ENCODE results near the gene NCKAP5.

DNA sequence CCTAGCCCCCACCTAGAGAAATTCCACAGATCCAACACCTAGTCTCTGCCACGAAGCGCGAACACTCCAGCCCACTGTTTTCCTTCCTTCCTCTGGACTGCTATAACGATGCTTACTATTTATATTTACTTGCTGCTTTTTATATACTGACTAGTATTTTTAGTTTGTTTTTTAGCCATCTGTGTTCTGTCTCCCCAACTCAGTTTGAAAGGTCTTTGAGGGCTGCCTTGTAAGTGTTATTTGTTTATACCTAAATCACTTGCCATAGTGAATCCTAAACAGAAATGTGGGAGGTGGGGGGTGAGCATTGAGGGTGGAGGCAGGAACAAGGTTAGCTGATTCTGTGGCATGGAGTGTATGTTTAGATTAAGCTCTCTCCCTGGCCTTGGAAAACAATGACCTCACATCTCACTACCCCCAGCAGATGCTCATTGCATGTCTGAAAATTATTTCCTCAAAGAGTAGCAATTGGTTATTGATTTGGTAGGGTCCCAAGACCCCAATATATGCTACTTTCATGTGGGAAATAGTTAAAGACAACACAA, 1.1 kb upstream of the NCKAP5 start:
- TF ChIP-seq ARNT (IDR thresholded peaks at IDR 0.05) (no peak), ZNF384 (IDR thresholded peaks at IDR 0.05) (no peak)
- TF ChIP-seq, protein P1, sequence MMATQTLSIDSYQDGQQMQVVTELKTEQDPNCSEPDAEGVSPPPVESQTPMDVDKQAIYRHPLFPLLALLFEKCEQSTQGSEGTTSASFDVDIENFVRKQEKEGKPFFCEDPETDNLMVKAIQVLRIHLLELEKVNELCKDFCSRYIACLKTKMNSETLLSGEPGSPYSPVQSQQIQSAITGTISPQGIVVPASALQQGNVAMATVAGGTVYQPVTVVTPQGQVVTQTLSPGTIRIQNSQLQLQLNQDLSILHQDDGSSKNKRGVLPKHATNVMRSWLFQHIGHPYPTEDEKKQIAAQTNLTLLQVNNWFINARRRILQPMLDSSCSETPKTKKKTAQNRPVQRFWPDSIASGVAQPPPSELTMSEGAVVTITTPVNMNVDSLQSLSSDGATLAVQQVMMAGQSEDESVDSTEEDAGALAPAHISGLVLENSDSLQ (IDR thresholded peaks at IDR 0.05) = no peak

Data from HEK293T (cell line).